Astrocyte (in vitro differentiated cells and primary cell): Measurements from ENCODE around the gene METTL22. TPM values are rescaled to one million over a fixed set of nuclear protein-coding genes. Genes with fewer than 3 reads are reported as not detected.

ENCODE experiments used
- DNase-seq: peaks from one replicate; pipeline ENCODE4 v3.0.0-alpha.2; 2010; ENCODE audit warnings: low read depth
- FAIRE-seq: peaks from 2 replicates; lab custom pipeline; 2011; peaks lifted over from hg19 to GRCh38; lab: Jason Lieb, UNC
- H2AFZ ChIP-seq: 2 replicates; pipeline ENCODE4 v1.6.0; 2012; ENCODE audit warnings: low read depth, low read length, inconsistent platforms
- H3K27ac ChIP-seq: 2 replicates; pipeline ENCODE4 v1.5.1; 2011; ENCODE audit warnings: low read depth, low read length, inconsistent platforms
- H3K27me3 ChIP-seq: 2 replicates; pipeline ENCODE4 v1.6.0; 2011; ENCODE audit warnings: low read length, inconsistent platforms; ENCODE audit not compliant: insufficient read depth
- H3K36me3 ChIP-seq: 2 replicates; pipeline ENCODE4 v1.5.1; 2011; ENCODE audit warnings: low read length, inconsistent platforms; ENCODE audit not compliant: insufficient read depth
- H3K4me1 ChIP-seq: 2 replicates; pipeline ENCODE4 v1.5.1; 2011; ENCODE audit warnings: low read length, inconsistent platforms; ENCODE audit not compliant: insufficient read depth
- H3K4me2 ChIP-seq: 2 replicates; pipeline ENCODE4 v1.6.0; 2012; ENCODE audit warnings: low read length, inconsistent platforms
- H3K4me3 ChIP-seq: 2 replicates; pipeline ENCODE4 v1.5.1; 2011; ENCODE audit warnings: low read depth, mild to moderate bottlenecking, low read length, inconsistent platforms; ENCODE audit not compliant: insufficient read depth
- H3K79me2 ChIP-seq: 2 replicates; pipeline ENCODE4 v1.6.0; 2012; ENCODE audit warnings: mild to moderate bottlenecking, low read length, inconsistent platforms; ENCODE audit not compliant: insufficient read depth
- H3K9ac ChIP-seq: 2 replicates; pipeline ENCODE4 v1.6.0; 2012; ENCODE audit warnings: mild to moderate bottlenecking, low read length, inconsistent platforms
- H3K9me3 ChIP-seq: 2 replicates; pipeline ENCODE4 v1.5.1; 2012; ENCODE audit warnings: low read depth, mild to moderate bottlenecking, low read length, inconsistent platforms; ENCODE audit not compliant: insufficient read depth
- H4K20me1 ChIP-seq: 2 replicates; pipeline ENCODE4 v1.6.0; 2012; ENCODE audit warnings: low read length, inconsistent platforms; ENCODE audit not compliant: insufficient read depth
- H3K27ac Mint-ChIP-seq: one replicate; pipeline ENCODE4 v1.8.0; 2021; ENCODE audit warnings: mild to moderate bottlenecking, mixed read lengths; ENCODE audit not compliant: unreplicated experiment
- H3K27me3 Mint-ChIP-seq: one replicate; pipeline ENCODE4 v1.8.0; 2021; ENCODE audit warnings: low read depth, mixed read lengths; ENCODE audit not compliant: unreplicated experiment
- H3K36me3 Mint-ChIP-seq: one replicate; pipeline ENCODE4 v1.8.0; 2021; ENCODE audit warnings: low read depth, mixed read lengths; ENCODE audit not compliant: unreplicated experiment
- H3K4me1 Mint-ChIP-seq: one replicate; pipeline ENCODE4 v1.8.0; 2021; ENCODE audit warnings: low read depth, mixed read lengths; ENCODE audit not compliant: unreplicated experiment
- H3K4me3 Mint-ChIP-seq: one replicate; pipeline ENCODE4 v1.8.0; 2021; ENCODE audit warnings: mild to moderate bottlenecking, moderate library complexity, mixed read lengths; ENCODE audit not compliant: unreplicated experiment
- H3K9me3 Mint-ChIP-seq: one replicate; pipeline ENCODE4 v1.8.0; 2021; ENCODE audit warnings: mild to moderate bottlenecking, mixed read lengths; ENCODE audit not compliant: unreplicated experiment
- EZH2 ChIP-seq: IDR thresholded peaks from 2 replicates; pipeline ENCODE4 v1.6.1; 2012; ENCODE audit warnings: mild to moderate bottlenecking, low read length, inconsistent platforms; ENCODE audit not compliant: insufficient read depth
- total RNA-seq: library from RNA; stranded (reverse); gene quantifications from 2 replicates; pipeline ENCODE4 v1.2.1, GENCODE V29; 2021
- TF ChIP-seq, protein P1 (sequence below): IDR thresholded peaks from 2 replicates; pipeline ENCODE4 v1.5.1; 2011; ENCODE audit warnings: low read depth, mild to moderate bottlenecking, inconsistent platforms, low read length, moderate library complexity; ENCODE audit not compliant: insufficient read depth

The METTL22 gene
- total RNA-seq, 1 donor from 2014 or later, result 37.7 TPM

DNA sequence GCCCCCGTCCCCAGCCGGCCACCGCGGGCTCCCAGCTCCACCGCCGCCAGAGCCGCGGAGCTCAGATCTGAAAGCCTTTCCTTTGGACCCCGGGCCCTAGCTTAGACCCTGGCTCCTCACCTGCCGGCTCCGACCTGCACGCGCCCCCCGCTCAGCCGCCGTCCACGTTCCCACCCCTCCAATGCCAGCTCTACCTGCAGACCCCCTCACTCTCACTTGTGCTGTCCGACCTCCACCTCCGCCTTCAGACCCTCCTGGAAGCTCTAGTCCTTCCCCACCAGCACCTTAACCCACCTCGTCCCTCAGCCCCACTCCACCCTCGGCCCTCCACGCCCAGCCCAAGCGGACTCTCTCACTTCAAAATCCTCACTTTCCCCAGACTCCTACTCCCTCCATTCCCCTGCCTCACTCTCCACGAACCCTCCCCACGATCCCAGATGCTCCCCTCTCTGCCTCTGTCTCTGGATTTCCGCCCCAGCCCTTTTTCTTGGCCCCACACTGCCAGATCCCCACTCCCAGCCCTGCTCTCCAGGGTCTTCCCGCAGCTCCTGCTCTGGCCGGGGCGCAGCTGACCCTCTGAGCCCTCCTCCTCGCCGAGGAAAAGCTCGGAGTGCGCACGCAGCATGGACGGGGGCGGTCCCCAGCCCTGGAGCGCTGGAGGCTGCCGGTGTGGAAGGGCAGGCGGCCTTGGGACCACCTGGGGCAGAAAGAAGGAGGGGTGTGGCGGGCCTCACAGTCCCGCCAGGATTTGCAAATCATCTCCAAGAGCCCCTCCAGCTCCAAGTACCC is 31.4 kb upstream of the METTL22 start, which contains the start of gene TMEM114:
TSS of gene TMEM114 (minus strand) at position 612 of the 789 bp plus-strand sequence. CDS start 673 bp downstream, outside the sequence.
- Mint-ChIP-seq H3K9me3 (no peaks in the 10 kb centered on the region), H3K36me3 (no peaks in the 10 kb centered on the region), H3K4me3 (peak within 1 kb of the TSS; percentile 60), H3K27me3 (peaks cover 31% of the 10 kb centered on the region), H3K4me1 (peaks cover 2% of the 10 kb centered on the region), H3K27ac (no peak within 1 kb of the TSS)
- H3K9ac ChIP-seq, result no peak within 1 kb of the TSS
- no peak for FAIRE-seq
- H3K4me3 ChIP-seq, result no peak within 1 kb of the TSS
- no peaks in the 10 kb centered on the region for H3K4me1 ChIP-seq
- no peak within 1 kb of the TSS for H2AFZ ChIP-seq
- H3K27me3 ChIP-seq, result peaks cover 40% of the 10 kb centered on the region
- TF ChIP-seq, protein P1, sequence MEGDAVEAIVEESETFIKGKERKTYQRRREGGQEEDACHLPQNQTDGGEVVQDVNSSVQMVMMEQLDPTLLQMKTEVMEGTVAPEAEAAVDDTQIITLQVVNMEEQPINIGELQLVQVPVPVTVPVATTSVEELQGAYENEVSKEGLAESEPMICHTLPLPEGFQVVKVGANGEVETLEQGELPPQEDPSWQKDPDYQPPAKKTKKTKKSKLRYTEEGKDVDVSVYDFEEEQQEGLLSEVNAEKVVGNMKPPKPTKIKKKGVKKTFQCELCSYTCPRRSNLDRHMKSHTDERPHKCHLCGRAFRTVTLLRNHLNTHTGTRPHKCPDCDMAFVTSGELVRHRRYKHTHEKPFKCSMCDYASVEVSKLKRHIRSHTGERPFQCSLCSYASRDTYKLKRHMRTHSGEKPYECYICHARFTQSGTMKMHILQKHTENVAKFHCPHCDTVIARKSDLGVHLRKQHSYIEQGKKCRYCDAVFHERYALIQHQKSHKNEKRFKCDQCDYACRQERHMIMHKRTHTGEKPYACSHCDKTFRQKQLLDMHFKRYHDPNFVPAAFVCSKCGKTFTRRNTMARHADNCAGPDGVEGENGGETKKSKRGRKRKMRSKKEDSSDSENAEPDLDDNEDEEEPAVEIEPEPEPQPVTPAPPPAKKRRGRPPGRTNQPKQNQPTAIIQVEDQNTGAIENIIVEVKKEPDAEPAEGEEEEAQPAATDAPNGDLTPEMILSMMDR, result no peak
- peak; percentile 2 for TF ChIP-seq EZH2
- peaks cover 3% of the 10 kb centered on the region for H3K9me3 ChIP-seq
- H3K4me2 ChIP-seq, result no peak within 1 kb of the TSS
- no peaks in the 10 kb centered on the region for H3K79me2 ChIP-seq
- no peak for DNase-seq
- no peak within 1 kb of the TSS for H3K27ac ChIP-seq
- H4K20me1 ChIP-seq, result no peaks in the 10 kb centered on the region
- no peaks in the 10 kb centered on the region for H3K36me3 ChIP-seq

DNA sequence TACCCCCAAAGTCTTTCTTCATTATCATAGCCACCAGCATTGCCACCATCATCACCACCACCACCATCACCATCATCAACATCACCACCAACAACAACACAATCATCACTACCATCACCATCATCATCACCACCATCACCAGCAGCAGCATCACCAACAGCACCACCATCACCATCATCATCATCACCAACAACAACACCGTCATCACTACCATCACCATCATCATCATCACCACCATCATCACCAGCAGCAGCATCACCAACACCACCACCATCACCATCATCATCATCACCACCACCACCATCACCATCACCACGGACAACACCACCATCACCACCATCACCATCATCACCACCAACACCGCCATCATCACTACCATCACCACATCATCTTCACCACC is 30.7 kb upstream of the METTL22 start:
- no peaks in the 10 kb centered on the region for H3K36me3 Mint-ChIP-seq
- H3K27me3 Mint-ChIP-seq, result peaks cover 30% of the 10 kb centered on the region
- no peak overlapping the region for H3K27ac Mint-ChIP-seq
- Histone ChIP-seq H3K9me3 (peaks cover 3% of the 10 kb centered on the region), H4K20me1 (no peaks in the 10 kb centered on the region), H2AFZ (no peak overlapping the region), H3K27me3 (peaks cover 36% of the 10 kb centered on the region), H3K4me3 (no peak overlapping the region), H3K9ac (no peak overlapping the region), H3K4me2 (no peak overlapping the region), H3K27ac (no peak overlapping the region), H3K36me3 (no peaks in the 10 kb centered on the region), H3K79me2 (no peaks in the 10 kb centered on the region), H3K4me1 (no peaks in the 10 kb centered on the region)
- no peak overlapping the region for H3K4me3 Mint-ChIP-seq
- peaks cover 2% of the 10 kb centered on the region for H3K9me3 Mint-ChIP-seq
- DNase-seq (no peak), FAIRE-seq (no peak)
- TF ChIP-seq EZH2, result no peak
- TF ChIP-seq, protein P1, result no peak
- peaks cover 2% of the 10 kb centered on the region for H3K4me1 Mint-ChIP-seq

DNA sequence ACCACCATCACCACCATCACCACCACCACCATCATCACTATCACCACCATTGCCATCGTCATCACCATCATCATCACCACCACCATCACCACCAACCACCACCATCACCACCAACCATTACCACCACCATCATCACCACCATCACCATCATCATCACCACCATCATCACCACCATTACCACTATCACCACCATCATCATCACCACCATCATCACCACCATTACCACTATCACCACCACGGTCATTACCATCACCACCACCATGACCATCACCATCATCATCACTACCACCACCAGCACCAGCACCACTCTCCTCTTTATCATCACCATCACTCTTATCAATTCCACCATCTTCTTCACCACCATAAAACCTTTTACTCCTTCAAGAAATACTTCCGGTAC is 30.0 kb upstream of the METTL22 start:
- H3K36me3 ChIP-seq, result no peaks in the 10 kb centered on the region
- no peak for FAIRE-seq
- TF ChIP-seq, protein P1, result no peak
- TF ChIP-seq EZH2, result no peak
- Mint-ChIP-seq H3K9me3 (peaks cover 5% of the 10 kb centered on the region), H3K4me3 (no peak overlapping the region), H3K27ac (no peak overlapping the region), H3K36me3 (no peaks in the 10 kb centered on the region), H3K4me1 (peaks cover 2% of the 10 kb centered on the region), H3K27me3 (peaks cover 28% of the 10 kb centered on the region)
- H3K4me3 ChIP-seq, result no peak overlapping the region
- H3K9me3 ChIP-seq, result peaks cover 3% of the 10 kb centered on the region
- H3K9ac ChIP-seq, result no peak overlapping the region
- peaks cover 36% of the 10 kb centered on the region for H3K27me3 ChIP-seq
- no peak overlapping the region for H2AFZ ChIP-seq
- no peaks in the 10 kb centered on the region for H3K4me1 ChIP-seq
- H3K27ac ChIP-seq, result no peak overlapping the region
- no peak for DNase-seq
- no peaks in the 10 kb centered on the region for H3K79me2 ChIP-seq
- H4K20me1 ChIP-seq, result no peaks in the 10 kb centered on the region
- no peak overlapping the region for H3K4me2 ChIP-seq
